ENCODE data around the gene RALA.

Gene RALA

DNA sequence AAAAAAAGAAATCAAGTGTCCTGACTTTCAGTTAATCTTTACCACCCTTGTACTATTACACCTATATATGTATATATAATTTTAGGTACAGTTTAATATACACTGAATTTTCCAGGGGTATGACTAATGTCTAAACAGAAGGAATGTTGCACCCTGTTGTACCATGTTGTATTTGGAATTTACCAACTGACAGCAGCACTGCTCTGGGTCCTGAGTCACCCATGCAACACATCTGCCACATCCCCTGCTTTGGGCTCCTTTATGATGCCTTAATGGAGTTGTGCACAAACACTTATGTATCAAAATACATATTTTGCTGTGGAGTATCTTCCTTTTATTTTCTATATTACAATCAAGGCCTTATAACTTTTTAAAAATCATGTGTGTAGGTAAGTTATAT is 36.0 kb upstream of the RALA start:
- H3K4me3 ChIP-seq (ENCODE audit: low read depth, low read length) = no peak overlapping the region
- TF ChIP-seq CTCF (IDR thresholded peaks at IDR 0.05; ENCODE audit: low read depth, low read length) = no peak

DNA sequence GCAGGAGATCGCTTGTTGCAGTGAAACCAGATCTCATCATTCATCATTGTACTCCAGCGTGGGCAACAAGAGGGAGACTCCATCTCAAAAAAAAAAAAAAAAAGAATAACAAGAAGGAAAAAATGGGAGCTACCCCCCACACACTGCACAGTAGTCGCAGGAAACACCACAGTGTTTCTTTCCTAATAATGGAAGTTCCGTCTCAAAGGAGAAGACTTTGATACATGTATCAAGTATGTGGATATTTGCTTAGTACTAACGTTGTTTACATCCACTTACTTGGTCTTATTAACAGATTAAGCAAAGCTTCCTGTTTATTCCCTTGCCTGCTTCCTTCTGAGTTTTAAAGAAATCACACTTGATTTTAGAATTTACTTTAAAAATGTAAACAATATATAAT is 35.0 kb upstream of the RALA start:
- H3K4me3 ChIP-seq (ENCODE audit: low read depth, low read length) = no peak overlapping the region
- TF ChIP-seq CTCF (IDR thresholded peaks at IDR 0.05; ENCODE audit: low read depth, low read length) = no peak

GRCh38 chr7:39589323-39590111 is 33.9 kb upstream of the RALA start:
- no peak for TF ChIP-seq CTCF (IDR thresholded peaks at IDR 0.05; ENCODE audit: low read depth, low read length)
- H3K4me3 ChIP-seq (ENCODE audit: low read depth, low read length) = no peak overlapping the region

DNA sequence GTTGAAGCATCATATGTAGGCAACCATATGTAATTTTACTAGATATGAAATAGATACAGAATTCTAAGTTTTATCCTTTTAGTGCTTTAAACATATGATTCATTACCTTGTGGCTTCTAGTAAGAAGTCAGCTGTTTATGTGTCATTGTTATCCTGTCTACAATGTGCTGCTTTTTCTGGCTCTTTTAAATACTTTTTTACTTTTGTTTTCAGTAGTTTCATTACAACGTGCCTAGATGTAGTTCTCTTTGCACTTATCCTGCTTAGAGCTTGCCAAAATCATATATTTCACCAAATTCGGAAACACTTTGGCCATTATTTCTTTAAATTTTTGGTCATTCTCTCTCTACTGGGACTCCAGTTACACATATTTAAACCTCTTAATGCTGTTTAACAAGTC is 30.8 kb upstream of the RALA start:
- H3K4me3 ChIP-seq (ENCODE audit: low read depth, low read length) = peak overlapping the region; percentile 32; the same call in 1 of the 2 replicates
- no peak for TF ChIP-seq CTCF (IDR thresholded peaks at IDR 0.05; ENCODE audit: low read depth, low read length)

DNA sequence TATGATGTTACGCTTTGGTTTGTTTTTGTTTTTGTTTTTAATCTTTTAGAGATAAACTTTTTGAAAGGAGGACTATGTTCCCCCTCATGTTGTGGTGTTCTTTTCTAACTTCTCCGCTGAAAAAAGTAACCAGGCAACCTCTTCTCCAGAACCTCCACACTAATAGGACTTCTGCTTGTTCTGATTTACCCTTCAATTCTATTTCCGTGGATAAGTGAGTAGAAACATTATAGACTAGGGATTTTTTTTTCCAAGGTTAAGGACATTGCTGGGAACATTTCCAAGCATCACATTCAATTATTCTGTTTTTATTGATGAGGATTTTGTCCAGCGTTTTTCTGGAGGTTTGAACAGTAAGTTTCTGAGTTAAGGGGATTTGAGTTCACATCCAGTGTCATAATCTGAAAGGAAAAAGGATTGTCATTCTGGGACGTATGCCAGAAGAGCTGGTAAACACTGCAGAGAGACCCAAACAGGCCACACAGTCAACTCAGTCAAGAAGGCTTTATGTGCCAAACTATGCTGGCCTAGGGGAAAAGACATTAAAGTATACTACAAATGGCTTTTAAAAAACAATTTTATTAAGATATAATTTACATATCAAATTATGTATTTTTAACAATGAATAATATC is 28.3 kb upstream of the RALA start:
- TF ChIP-seq CTCF (IDR thresholded peaks at IDR 0.05; ENCODE audit: low read depth, low read length) = no peak
- no peak overlapping the region for H3K4me3 ChIP-seq (ENCODE audit: low read depth, low read length)

GRCh38 chr7:39602351-39602750 is 21.0 kb upstream of the RALA start:
- no peak overlapping the region for H3K4me3 ChIP-seq (ENCODE audit: low read depth, low read length)
- TF ChIP-seq CTCF (IDR thresholded peaks at IDR 0.05; ENCODE audit: low read depth, low read length) = no peak

GRCh38 chr7:39603924-39604323 is 19.4 kb upstream of the RALA start:
- no peak for TF ChIP-seq CTCF (IDR thresholded peaks at IDR 0.05; ENCODE audit: low read depth, low read length)
- no peak overlapping the region for H3K4me3 ChIP-seq (ENCODE audit: low read depth, low read length)

Measured in WI38 (cell line).